H9 (cell line): ENCODE measurements around the gene CAPN14. TPM values are rescaled to one million over a fixed set of nuclear protein-coding genes. Genes with fewer than 3 reads are reported as not detected.

Experiments
- DNase-seq: peaks from one replicate; pipeline ENCODE4 v3.0.0-alpha.2; 2017
- H2AFZ ChIP-seq: one replicate; pipeline ENCODE4 v1.6.1; 2013; ENCODE audit warnings: mild to moderate bottlenecking, low read length, control low read depth, moderate library complexity
- H2AK5ac ChIP-seq: 2 replicates; pipeline ENCODE4 v1.6.1; 2013; ENCODE audit warnings: low read length, control low read depth, mixed read lengths; ENCODE audit not compliant: insufficient read length
- H2BK120ac ChIP-seq: one replicate; pipeline ENCODE4 v1.6.1; 2013; ENCODE audit warnings: low read depth, mild to moderate bottlenecking, low read length, control low read depth, inconsistent platforms; ENCODE audit not compliant: poor library complexity, severe bottlenecking
- H2BK12ac ChIP-seq: 2 replicates; pipeline ENCODE4 v1.6.1; 2013; ENCODE audit warnings: low read length, control low read depth, mixed read lengths, low read depth; ENCODE audit not compliant: insufficient read length
- H2BK15ac ChIP-seq: 2 replicates; pipeline ENCODE4 v1.6.1; 2013; ENCODE audit warnings: low read depth, low read length, control low read depth
- H2BK20ac ChIP-seq: one replicate; pipeline ENCODE4 v1.6.1; 2013; ENCODE audit warnings: low read depth, mild to moderate bottlenecking, low read length, control low read depth, inconsistent platforms; ENCODE audit not compliant: poor library complexity, severe bottlenecking
- H2BK5ac ChIP-seq: 2 replicates; pipeline ENCODE4 v1.6.1; 2013; ENCODE audit warnings: low read length, control low read depth, mixed read lengths; ENCODE audit not compliant: insufficient read length
- H3K14ac ChIP-seq: 2 replicates; pipeline ENCODE4 v1.6.1; 2013; ENCODE audit warnings: low read length, control low read depth; ENCODE audit not compliant: insufficient read depth
- H3K18ac ChIP-seq: 2 replicates; pipeline ENCODE4 v1.6.1; 2013; ENCODE audit warnings: low read depth, mild to moderate bottlenecking, mixed read lengths, low read length, control low read depth; ENCODE audit not compliant: insufficient read length
- H3K23ac ChIP-seq: 2 replicates; pipeline ENCODE4 v1.6.1; 2013; ENCODE audit warnings: low read length, control low read depth, mixed read lengths, low read depth; ENCODE audit not compliant: insufficient read length
- H3K23me2 ChIP-seq: 2 replicates; pipeline ENCODE4 v1.6.1; 2013; ENCODE audit warnings: low read depth, mild to moderate bottlenecking, mixed read lengths, low read length, control low read depth; ENCODE audit not compliant: insufficient read length, poor library complexity, severe bottlenecking
- H3K27ac ChIP-seq: 2 replicates; pipeline ENCODE4 v1.5.1; 2013; ENCODE audit warnings: low read length, control low read depth, mixed read lengths, low read depth; ENCODE audit not compliant: insufficient read length
- H3K27me3 ChIP-seq: 2 replicates; pipeline ENCODE4 v1.6.1; 2013; ENCODE audit warnings: low read length, control low read depth, inconsistent platforms; ENCODE audit not compliant: insufficient read depth
- H3K4ac ChIP-seq: 2 replicates; pipeline ENCODE4 v1.6.1; 2013; ENCODE audit warnings: low read depth, mild to moderate bottlenecking, control low read depth, inconsistent platforms, low read length, moderate library complexity
- H3K4me1 ChIP-seq: 2 replicates; pipeline ENCODE4 v1.6.1; 2013; ENCODE audit warnings: low read length, control low read depth, inconsistent platforms; ENCODE audit not compliant: insufficient read depth
- H3K4me2 ChIP-seq: 2 replicates; pipeline ENCODE4 v1.6.1; 2013; ENCODE audit warnings: low read length, control low read depth, mixed read lengths; ENCODE audit not compliant: insufficient read length, insufficient read depth
- H3K56ac ChIP-seq: 2 replicates; pipeline ENCODE4 v1.6.1; 2013; ENCODE audit warnings: low read depth, mild to moderate bottlenecking, mixed read lengths, low read length, control low read depth; ENCODE audit not compliant: insufficient read length
- H3K79me1 ChIP-seq: 2 replicates; pipeline ENCODE4 v1.6.1; 2013; ENCODE audit warnings: low read depth, mild to moderate bottlenecking, moderate library complexity, low read length, control low read depth, inconsistent platforms; ENCODE audit not compliant: insufficient read depth, poor library complexity, severe bottlenecking
- H3K79me2 ChIP-seq: 2 replicates; pipeline ENCODE4 v1.6.1; 2013; ENCODE audit warnings: low read length, control low read depth, inconsistent platforms; ENCODE audit not compliant: insufficient read depth
- H3K9ac ChIP-seq: 2 replicates; pipeline ENCODE4 v1.6.1; 2013; ENCODE audit warnings: low read length, control low read depth, mixed read lengths; ENCODE audit not compliant: insufficient read length; ENCODE audit errors: extremely low read depth
- H3K9me3 ChIP-seq: one replicate; pipeline ENCODE4 v1.6.1; 2013; ENCODE audit warnings: low read depth, low read length, inconsistent platforms; ENCODE audit not compliant: control insufficient read depth
- H3T11ph ChIP-seq: one replicate; pipeline ENCODE4 v1.6.1; 2013; ENCODE audit warnings: mild to moderate bottlenecking, low read length, control low read depth, inconsistent platforms
- H4K20me1 ChIP-seq: one replicate; pipeline ENCODE4 v1.6.1; 2013; ENCODE audit not compliant: control insufficient read depth, insufficient read length, insufficient read depth
- H4K5ac ChIP-seq: 2 replicates; pipeline ENCODE4 v1.6.1; 2013; ENCODE audit warnings: low read depth, mild to moderate bottlenecking, mixed read lengths, low read length, control low read depth; ENCODE audit not compliant: insufficient read length
- H4K8ac ChIP-seq: replicated peaks from 2 replicates; pipeline ENCODE4 v1.6.1; 2013; ENCODE audit warnings: low read length, control low read depth, mixed read lengths, low read depth; ENCODE audit not compliant: insufficient read length
- H4K91ac ChIP-seq: 2 replicates; pipeline ENCODE4 v1.6.1; 2013; ENCODE audit warnings: low read depth, mild to moderate bottlenecking, moderate library complexity, mixed read lengths, low read length, control low read depth; ENCODE audit not compliant: insufficient read length
- H3K27ac Mint-ChIP-seq, 3 experiments: 2 replicates in 2 of 3; 3 replicates in 1 of 3; pipeline ENCODE4 v1.8.0; 2020 to 2021; ENCODE audit warnings: mixed read lengths in 3 of 3, mild to moderate bottlenecking in 1 of 3, moderate library complexity in 1 of 3
- H3K27me3 Mint-ChIP-seq: 2 replicates; pipeline ENCODE4 v1.8.0; 2021; ENCODE audit warnings: low read depth, mild to moderate bottlenecking, moderate library complexity, mixed read lengths
- H3K36me3 Mint-ChIP-seq, 3 experiments: 2 replicates in 2 of 3; 3 replicates in 1 of 3; pipeline ENCODE4 v1.8.0; 2020 to 2021; ENCODE audit warnings: low read depth in 3 of 3, mixed read lengths in 3 of 3; ENCODE audit not compliant: insufficient read depth in 1 of 3
- H3K4me1 Mint-ChIP-seq, 2 experiments: 2 replicates each; pipeline ENCODE4 v1.8.0; 2020; ENCODE audit warnings: mixed read lengths in 2 of 2
- H3K4me3 Mint-ChIP-seq, 2 experiments: 2 replicates in 1 of 2; 3 replicates in 1 of 2; pipeline ENCODE4 v1.8.0; 2020 to 2021; ENCODE audit warnings: mild to moderate bottlenecking in 2 of 2, mixed read lengths in 2 of 2, moderate library complexity in 1 of 2
- H3K9me3 Mint-ChIP-seq, 2 experiments: 2 replicates in 1 of 2; 3 replicates in 1 of 2; pipeline ENCODE4 v1.8.0; 2020; ENCODE audit warnings: mild to moderate bottlenecking in 2 of 2, mixed read lengths in 2 of 2, moderate library complexity in 1 of 2
- CTCF ChIP-seq: fragments of 200-600 bp; sonication (generic); conservative IDR thresholded peaks from 3 replicates; pipeline ENCODE4 v1.8.0; 2021; ENCODE audit warnings: antibody characterized with exemption, mild to moderate bottlenecking
- WGBS: extraction: QIAGEN DNeasy Blood & Tissue Kit; methylation state at CpG from one replicate; pipeline ENCODE4 v1.1.7; 2013; ENCODE audit warnings: missing lambda C conversion rate, low lambda C conversion rate, mixed read lengths; ENCODE audit not compliant: insufficient read length; ENCODE audit errors: extremely low coverage; 5-methylcytosine and 5-hydroxymethylcytosine counted together
- total RNA-seq: library from RNA; stranded (reverse); gene quantifications from 2 replicates; pipeline ENCODE4 v1.2.1, GENCODE V29; 2021

The CAPN14 gene
- total RNA-seq, 1 experiment from 2014 or later = 0.09 TPM

DNA sequence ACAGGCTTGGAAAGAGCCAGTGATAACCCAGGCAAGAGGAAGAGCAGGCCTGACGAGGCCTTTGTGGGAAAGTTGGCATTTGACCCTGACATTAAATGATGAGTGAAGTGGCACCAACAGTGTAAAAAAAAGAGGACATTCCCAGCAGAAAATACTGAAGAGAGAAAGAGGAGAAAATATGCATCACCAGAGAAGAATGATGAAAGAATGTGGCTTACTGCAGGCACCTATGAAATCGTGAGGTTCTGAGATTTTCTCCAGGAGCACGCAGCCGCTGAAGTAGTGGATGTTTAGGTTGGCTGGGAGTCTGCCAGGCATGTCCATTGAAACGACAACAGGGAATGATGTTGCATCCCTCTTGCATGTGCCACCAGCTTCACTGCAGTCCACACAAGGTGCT, 30.4 kb upstream of the CAPN14 start:
- peaks cover 0 to 9% of the 10 kb centered on the region in 2 experiments; a peak in 1 of 4 replicates for H3K4me1 Mint-ChIP-seq
- Histone ChIP-seq H3K23ac (no peak overlapping the region), H2BK20ac (no peak overlapping the region), H4K91ac (no peak overlapping the region), H3K9me3 (no peaks in the 10 kb centered on the region), H2AK5ac (no peak overlapping the region), H3T11ph (no peak overlapping the region), H3K4me2 (no peak overlapping the region), H2AFZ (no peak overlapping the region), H3K27ac (no peak overlapping the region), H2BK12ac (no peak overlapping the region), H3K79me1 (no peaks in the 10 kb centered on the region), H3K18ac (no peak overlapping the region), H3K4ac (no peak overlapping the region), H4K5ac (no peak overlapping the region), H3K79me2 (no peaks in the 10 kb centered on the region), H3K4me1 (no peaks in the 10 kb centered on the region), H2BK5ac (no peak overlapping the region), H2BK120ac (no peak overlapping the region), H4K20me1 (no peaks in the 10 kb centered on the region), H2BK15ac (no peak overlapping the region), H3K27me3 (no peaks in the 10 kb centered on the region), H3K14ac (no peak overlapping the region), H3K9ac (no peak overlapping the region), H4K8ac (no peak overlapping the region), H3K56ac (no peak overlapping the region), H3K23me2 (no peaks in the 10 kb centered on the region)
- no peak overlapping the region for H3K4me3 Mint-ChIP-seq
- peak overlapping the region in 1 of 3 experiments; percentile 15; a peak in 1 of 7 replicates for H3K27ac Mint-ChIP-seq
- WGBS = no CpG with 5 or more reads among the region's 5 CpGs
- H3K36me3 Mint-ChIP-seq = peaks cover 2 to 22% (median 11%) of the 10 kb centered on the region in 3 experiments; a peak in 4 of 7 replicates
- no peak for TF ChIP-seq CTCF
- DNase-seq = no peak
- no peaks in the 10 kb centered on the region; the same call in 1 of the 2 replicates for H3K27me3 Mint-ChIP-seq
- no peaks in the 10 kb centered on the region for H3K9me3 Mint-ChIP-seq
